Activated T-cell treated with anti-CD3 and anti-CD28 coated beads, Interleukin-2, amount 50 U/mL, for 4 hours (primary cell): ENCODE data around the gene SPACDR. TPM values are rescaled to one million over a fixed set of nuclear protein-coding genes. Genes with fewer than 3 reads are reported as not detected.
"Not testable (repeated sequence)": the region's sequence is repeated elsewhere in the genome, so short reads cannot be mapped to it uniquely, and the experiment has no call there.

Experiments
- ATAC-seq, 2 donors: fragments of 200-7000 bp; cut with Tn5 transposase; one replicate each; pipeline ENCODE4 v1.10.0; 2021
- DNase-seq: peaks from one replicate; pipeline ENCODE4 v3.0.0-alpha.2; 2020
- H3K27me3 Mint-ChIP-seq: one replicate; pipeline ENCODE4 v1.8.0; 2021; ENCODE audit warnings: low read depth, mixed read lengths
- H3K36me3 Mint-ChIP-seq: one replicate; pipeline ENCODE4 v1.8.0; 2022; ENCODE audit warnings: mixed read lengths; ENCODE audit not compliant: insufficient read depth
- H3K4me1 Mint-ChIP-seq: one replicate; pipeline ENCODE4 v1.8.0; 2021; ENCODE audit warnings: low read depth, mixed read lengths
- H3K4me3 Mint-ChIP-seq: one replicate; pipeline ENCODE4 v1.8.0; 2021; ENCODE audit warnings: mild to moderate bottlenecking, moderate library complexity, mixed read lengths
- H3K9me3 Mint-ChIP-seq: one replicate; pipeline ENCODE4 v1.8.0; 2021; ENCODE audit warnings: mixed read lengths
- total RNA-seq, 3 donors: library from RNA; stranded (reverse); gene quantifications; one replicate each; pipeline ENCODE4 v1.2.1, GENCODE V29; 2021

SPACDR gene
- total RNA-seq, 3 donors from 2014 or later: 0.26 to 0.46 (median 0.41) TPM

DNA sequence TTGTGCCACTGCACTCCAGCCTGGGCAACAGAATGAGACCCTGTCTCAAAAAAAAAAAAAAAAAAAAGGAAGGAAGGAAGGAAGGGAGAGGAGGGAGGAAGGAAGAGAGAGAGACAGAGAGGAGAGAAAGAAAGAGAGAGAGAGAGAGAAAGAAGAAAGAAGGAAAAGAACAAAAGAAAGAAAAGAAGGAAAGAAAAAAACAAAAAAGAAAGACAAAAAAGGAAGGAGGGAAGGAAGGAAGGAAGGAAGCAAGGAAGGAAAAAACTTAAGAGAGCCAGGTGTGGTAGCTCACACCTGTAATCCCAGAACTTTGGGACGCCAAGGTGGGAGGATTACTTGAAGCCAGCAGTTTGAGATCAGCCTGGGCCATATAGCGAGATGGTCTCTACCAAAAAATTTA, 731 bp upstream of the SPACDR start:
- DNase-seq (no peak), ATAC-seq (no peak)
- Mint-ChIP-seq H3K9me3 (no peaks in the 10 kb centered on the region), H3K36me3 (peaks cover 2% of the 10 kb centered on the region), H3K4me1 (peaks cover 3% of the 10 kb centered on the region), H3K27me3 (no peaks in the 10 kb centered on the region), H3K4me3 (no peak overlapping the region)

DNA sequence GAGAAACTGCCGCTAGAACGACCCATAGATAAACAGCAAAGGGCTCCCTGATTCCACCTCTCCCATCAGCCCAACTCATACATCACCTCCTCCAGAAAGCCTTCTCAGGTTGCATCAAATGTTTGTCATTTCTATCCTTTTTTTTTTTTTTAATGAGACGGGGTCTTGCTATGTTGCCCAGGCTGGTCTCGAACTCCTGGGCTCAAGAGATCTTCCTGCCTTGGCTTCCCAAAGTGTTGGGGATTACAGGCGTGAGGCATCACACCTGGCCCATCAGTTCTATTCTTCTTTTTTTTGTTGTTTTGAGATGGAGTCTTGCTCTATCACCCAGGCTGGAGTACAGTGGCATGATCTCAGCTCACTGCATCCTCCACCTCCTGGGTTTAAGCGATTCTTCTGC, 7.0 kb downstream of the SPACDR start:
- no peaks in the 10 kb centered on the region for H3K27me3 Mint-ChIP-seq
- ATAC-seq (no peak), DNase-seq (no peak)
- no peaks in the 10 kb centered on the region for H3K9me3 Mint-ChIP-seq
- H3K4me1 Mint-ChIP-seq: peaks cover 10% of the 10 kb centered on the region
- no peaks in the 10 kb centered on the region for H3K36me3 Mint-ChIP-seq
- H3K4me3 Mint-ChIP-seq: no peak overlapping the region

DNA sequence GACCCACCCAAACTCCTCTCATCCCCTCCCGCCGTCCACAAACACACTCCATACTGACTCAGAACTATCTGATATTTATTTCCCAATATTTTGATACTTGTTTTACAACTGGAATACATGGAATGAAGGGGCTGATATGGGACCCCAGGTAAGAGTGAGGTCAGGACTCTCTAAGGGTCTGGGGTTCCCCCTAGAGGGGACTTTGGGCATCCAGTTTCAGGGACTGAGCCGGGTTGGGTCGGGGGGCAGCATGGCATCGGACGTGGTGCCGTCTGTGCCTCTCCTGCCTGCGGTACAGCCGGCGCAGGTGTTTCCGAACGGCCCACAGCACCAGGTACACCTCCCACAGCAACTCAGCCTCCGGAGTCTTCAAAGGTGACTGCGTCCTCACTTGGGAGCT, 7.5 kb downstream of the SPACDR start:
- no peak for ATAC-seq
- no peaks in the 10 kb centered on the region for H3K9me3 Mint-ChIP-seq

DNA sequence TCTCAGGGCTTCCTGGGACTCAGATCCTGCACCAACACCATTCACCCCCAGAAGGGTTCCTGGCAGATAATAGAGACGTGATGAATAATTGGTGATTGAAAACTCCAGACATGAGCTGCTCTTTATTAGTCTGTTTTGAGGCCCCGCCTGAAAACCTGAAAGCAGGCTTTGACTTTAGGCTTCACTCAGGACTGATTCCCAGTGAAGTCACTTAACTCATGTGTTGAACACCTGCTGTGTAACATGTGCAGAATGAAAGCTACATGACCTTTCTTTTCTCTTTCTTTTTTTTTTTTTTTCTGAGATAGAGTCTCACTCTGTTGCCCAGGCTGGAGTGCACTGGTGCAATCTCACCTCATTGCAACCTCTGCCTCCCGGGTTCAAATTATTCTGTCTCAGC, 8.9 kb downstream of the SPACDR start:
- Mint-ChIP-seq H3K4me3 (no peak overlapping the region), H3K4me1 (peaks cover 13% of the 10 kb centered on the region), H3K9me3 (no peaks in the 10 kb centered on the region), H3K36me3 (no peaks in the 10 kb centered on the region), H3K27me3 (no peaks in the 10 kb centered on the region)
- no peak for ATAC-seq
- no peak for DNase-seq

More for the DNA sequence above, 7.5 kb downstream of the SPACDR start:
- H3K4me1 Mint-ChIP-seq: peaks cover 10% of the 10 kb centered on the region
- H3K4me3 Mint-ChIP-seq: no peak overlapping the region
- no peak for DNase-seq
- H3K36me3 Mint-ChIP-seq: no peaks in the 10 kb centered on the region
- no peaks in the 10 kb centered on the region for H3K27me3 Mint-ChIP-seq

DNA sequence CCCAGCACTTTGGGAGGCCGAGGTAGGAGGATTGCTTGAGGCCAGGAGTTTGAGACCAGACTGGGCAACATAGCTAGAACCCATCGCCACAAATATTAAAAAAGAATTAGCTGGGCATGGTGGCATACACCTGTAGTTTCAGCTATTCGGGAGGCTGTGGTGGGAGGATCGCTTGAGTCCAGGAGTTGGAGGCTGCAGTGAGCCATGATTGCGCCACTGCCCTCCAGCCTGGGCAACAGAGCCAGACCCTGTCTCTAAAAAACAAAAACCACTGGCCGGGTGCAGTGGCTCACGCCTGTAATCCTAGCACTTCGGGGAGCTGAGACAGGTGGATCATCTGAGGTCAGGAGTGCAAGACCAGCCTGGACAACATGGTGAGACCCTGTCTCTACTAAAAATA, 10.2 kb downstream of the SPACDR start:
- H3K9me3 Mint-ChIP-seq, H3K36me3 Mint-ChIP-seq, DNase-seq, H3K4me3 Mint-ChIP-seq, ATAC-seq, H3K27me3 Mint-ChIP-seq: not testable (repeated sequence)
- H3K4me1 Mint-ChIP-seq: peaks cover 13% of the 10 kb centered on the region

DNA sequence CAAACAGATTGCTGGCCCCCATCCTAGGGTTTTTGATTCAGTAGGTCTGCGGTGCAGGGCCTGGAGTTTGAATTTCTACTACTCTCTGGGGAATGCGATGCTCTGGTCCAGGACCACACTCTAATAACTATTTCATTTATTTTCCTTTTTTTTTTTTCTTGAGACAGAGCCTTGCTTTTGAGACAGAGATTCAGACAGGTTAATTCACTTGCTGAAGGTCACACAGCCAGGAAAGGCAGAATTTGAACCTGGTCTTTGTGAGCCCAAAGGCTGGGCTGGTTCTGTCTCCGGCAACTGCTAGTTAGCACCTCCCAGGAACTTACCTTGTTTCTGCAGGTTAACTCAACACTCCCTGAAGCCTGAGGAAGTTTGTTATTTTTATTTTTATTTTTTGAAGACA, 11.5 kb downstream of the SPACDR start:
- H3K36me3 Mint-ChIP-seq: no peaks in the 10 kb centered on the region
- no peaks in the 10 kb centered on the region for H3K9me3 Mint-ChIP-seq
- DNase-seq (no peak), ATAC-seq (no peak)
- no peak overlapping the region for H3K4me3 Mint-ChIP-seq
- H3K27me3 Mint-ChIP-seq: no peaks in the 10 kb centered on the region
- H3K4me1 Mint-ChIP-seq: peaks cover 13% of the 10 kb centered on the region

DNA sequence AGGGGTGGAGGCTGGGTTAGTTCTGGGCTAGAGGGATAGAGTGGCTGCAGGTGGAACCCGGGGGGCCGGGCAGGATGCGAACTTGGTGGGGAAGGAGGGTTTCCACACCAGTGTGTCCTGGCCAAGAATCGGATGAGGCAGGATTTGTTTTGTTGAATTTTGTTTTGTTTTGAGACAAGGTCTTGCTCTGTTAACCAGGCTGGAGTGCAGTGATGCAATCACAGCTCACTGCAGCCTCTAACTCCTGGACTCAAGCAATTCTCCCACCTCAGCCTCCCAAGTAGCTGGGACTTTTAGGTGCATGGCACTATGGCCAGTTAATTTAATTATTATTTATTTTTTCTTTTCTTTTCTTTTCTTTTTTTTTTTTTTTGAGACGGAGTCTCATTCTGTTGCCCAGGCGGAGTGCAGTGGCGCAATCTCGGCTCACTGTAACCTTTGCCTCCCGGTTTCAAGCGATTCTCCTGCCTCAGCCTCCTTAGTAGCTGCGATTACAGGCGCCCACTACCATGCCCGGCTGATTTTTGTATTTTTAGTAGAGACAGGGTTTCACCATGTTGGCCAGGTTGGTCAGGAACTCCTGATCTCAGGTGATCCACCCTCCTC, 14.8 kb downstream of the SPACDR start:
- Mint-ChIP-seq H3K27me3 (no peaks in the 10 kb centered on the region), H3K9me3 (no peaks in the 10 kb centered on the region), H3K36me3 (no peaks in the 10 kb centered on the region), H3K4me3 (no peak overlapping the region), H3K4me1 (peaks cover 13% of the 10 kb centered on the region)
- ATAC-seq (no peak), DNase-seq (no peak)

DNA sequence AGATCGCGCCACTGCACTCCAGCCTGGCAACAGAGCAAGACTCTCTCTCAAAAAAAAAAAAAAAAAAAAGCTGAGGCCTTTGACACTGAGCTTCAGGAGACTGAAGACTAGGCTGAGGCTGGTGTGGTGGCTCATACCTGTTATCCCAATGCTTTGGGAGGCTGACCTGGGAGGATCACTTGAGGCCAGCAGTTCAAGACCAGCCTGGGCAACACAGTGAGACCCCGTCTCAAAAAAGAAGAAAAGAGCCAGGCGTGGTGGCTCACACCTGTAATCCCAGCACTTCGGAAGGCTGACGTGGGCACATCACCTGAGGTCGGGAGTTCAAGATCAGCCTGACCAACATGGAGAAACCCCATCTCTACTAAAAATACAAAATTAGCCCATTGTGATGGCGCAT, 16.7 kb downstream of the SPACDR start:
- not testable (repeated sequence) for H3K4me3 Mint-ChIP-seq, H3K9me3 Mint-ChIP-seq, H3K36me3 Mint-ChIP-seq, DNase-seq, H3K27me3 Mint-ChIP-seq, ATAC-seq
- H3K4me1 Mint-ChIP-seq: peaks cover 17% of the 10 kb centered on the region

DNA sequence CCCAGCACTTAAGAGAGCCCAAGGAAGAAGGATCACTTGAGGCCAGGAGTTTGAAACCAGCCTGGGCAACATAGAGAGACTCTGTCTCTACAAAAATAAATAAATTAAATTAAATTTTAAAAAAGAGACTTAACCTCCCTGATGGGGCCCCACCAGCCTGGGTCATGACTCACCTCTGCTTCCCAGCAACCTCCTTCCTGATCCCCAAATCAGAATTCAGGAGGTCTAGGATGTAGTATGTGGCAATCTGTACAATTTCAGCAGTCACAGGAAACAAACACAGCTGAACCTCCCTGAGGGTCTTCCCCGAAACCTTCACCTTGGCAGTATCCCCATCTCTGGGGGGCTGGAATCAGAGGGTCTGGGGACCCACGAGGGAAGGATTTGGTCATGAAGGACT, 18.0 kb downstream of the SPACDR start:
- H3K4me3 Mint-ChIP-seq: no peak overlapping the region
- H3K9me3 Mint-ChIP-seq: no peaks in the 10 kb centered on the region
- no peaks in the 10 kb centered on the region for H3K36me3 Mint-ChIP-seq
- DNase-seq (no peak), ATAC-seq (no peak)
- no peaks in the 10 kb centered on the region for H3K27me3 Mint-ChIP-seq
- H3K4me1 Mint-ChIP-seq: peaks cover 17% of the 10 kb centered on the region

DNA sequence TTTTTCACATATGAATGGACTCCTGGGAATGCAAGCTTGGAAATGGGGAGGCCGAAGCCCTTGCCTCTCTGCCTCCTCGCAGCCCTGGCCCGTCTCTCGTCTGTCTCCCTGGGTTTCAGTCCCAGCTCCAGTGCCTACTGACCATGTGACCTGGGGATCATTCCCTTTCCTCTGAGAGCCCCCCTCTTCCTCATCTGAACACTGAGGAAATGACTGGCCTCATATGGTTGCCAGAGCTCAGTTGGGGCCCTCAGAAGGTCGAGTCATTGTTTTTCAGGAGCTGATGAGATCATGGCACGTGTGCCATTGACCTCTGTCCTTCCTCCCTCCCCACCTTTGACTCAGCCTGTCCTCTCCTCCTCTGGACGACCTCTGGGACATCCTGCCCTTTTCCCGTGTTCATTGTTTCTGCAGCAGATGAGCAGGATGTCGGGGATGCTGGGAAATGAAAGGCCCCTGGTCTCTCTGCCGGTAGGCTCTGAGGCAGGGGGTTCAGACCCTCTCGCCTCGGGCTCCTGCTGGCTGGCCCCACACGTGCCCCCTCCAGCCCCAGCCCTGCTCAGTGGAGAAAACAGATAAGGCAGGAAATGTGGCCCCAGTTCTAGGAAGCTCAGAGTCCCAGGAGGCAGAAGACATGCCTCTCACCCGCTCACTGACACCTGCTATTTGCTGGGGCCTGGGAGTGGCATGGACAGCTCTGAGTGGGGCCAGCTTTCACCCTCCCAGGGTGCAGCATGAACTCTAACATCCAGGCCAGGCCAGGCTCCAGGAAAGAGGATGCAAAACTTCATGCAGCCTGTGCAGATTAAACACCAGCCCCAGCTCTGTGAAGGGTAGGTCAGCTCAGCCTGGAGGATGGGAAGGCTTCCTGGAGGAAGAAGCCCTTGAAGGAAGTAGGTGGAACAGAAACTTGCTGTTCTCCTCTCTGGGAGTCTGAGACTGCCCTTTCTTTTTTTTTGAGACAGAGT, 19.5 kb downstream of the SPACDR start:
- no peaks in the 10 kb centered on the region for H3K27me3 Mint-ChIP-seq
- ATAC-seq: peak; percentile 43 to 63
- no peaks in the 10 kb centered on the region for H3K9me3 Mint-ChIP-seq
- no peaks in the 10 kb centered on the region for H3K36me3 Mint-ChIP-seq
- no peak overlapping the region for H3K4me3 Mint-ChIP-seq
- DNase-seq: no peak
- H3K4me1 Mint-ChIP-seq: peaks cover 14% of the 10 kb centered on the region

DNA sequence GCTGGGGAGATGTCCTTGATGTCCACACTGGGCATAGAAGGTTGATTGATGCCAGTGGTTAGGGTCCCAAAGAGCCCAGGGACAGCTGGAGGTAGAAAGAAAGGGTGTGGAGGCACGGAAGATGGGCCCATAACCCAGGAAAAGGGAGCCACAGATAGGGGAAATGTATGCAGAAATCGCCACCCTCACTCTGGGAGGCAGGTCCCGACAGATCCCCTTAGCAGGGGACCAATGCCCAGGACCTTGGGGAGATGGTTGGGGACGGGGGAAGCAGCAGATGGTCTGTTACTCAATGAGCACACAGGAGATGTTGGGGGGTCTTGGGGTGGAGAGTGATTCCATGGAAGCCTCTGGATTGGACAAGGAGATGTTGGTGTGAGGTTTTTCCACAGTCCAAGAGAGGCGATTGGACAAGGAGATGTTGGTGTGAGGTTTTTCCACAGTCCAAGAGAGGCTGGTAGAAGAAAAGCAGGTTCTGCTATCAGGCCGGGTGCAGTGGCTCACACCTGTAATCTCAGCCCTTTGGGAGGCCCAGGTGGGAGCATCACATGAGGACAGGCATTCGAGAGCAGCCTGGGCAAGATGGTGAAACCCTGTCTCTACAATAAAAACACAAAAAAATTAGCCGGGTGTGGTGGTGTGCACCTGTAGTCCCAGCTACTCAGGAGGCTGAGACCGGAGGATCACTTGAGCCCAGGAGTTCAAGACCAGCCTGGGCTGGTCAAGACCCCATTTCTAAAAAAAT, 20.8 kb downstream of the SPACDR start:
- H3K27me3 Mint-ChIP-seq: no peaks in the 10 kb centered on the region
- DNase-seq (no peak), ATAC-seq (no peak)
- H3K4me1 Mint-ChIP-seq: peaks cover 14% of the 10 kb centered on the region
- no peaks in the 10 kb centered on the region for H3K36me3 Mint-ChIP-seq
- no peaks in the 10 kb centered on the region for H3K9me3 Mint-ChIP-seq
- H3K4me3 Mint-ChIP-seq: no peak overlapping the region

DNA sequence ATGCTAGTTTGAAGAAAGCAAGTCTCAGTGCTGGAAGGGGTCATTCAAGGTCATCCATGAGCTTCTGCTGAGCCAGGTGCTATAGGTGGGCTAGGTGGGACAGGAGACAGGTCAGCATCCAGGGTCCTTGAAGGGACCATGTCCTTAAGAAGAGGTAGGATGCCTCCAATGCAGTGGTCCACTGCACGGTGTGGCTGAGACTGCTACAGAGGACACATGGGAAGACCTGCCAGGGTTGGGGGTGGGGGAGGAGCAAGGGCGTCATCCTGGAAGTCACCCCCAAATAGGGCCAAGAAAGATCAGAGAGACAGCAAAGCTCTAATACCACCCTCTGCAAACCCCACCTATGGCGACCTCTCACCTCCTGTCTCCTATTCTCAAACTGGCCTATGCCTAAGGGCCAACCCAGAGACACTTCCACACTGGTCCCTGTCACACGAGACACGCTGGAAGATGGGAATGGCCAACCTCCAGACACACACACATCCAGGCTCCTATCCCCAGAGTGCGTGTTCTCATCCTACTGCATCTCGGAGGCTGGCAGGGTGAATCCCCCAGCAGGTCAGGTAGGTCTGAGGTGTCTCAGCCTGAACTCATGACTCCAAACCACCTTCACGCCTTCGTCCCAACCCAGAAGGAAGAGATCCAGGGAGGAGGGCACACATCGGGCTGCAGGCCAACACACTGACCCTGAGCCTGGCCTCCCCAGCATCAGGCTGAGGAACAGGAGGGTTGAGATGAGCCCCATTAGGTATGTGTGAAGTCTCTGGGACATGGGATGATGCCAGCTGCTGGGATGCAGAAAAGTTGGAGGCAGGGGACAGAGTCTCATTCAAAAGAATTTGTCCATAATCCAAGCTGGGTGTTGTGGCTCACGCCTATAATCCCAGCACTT, 22.2 kb downstream of the SPACDR start:
- no peak overlapping the region for H3K4me3 Mint-ChIP-seq
- DNase-seq: no peak

DNA sequence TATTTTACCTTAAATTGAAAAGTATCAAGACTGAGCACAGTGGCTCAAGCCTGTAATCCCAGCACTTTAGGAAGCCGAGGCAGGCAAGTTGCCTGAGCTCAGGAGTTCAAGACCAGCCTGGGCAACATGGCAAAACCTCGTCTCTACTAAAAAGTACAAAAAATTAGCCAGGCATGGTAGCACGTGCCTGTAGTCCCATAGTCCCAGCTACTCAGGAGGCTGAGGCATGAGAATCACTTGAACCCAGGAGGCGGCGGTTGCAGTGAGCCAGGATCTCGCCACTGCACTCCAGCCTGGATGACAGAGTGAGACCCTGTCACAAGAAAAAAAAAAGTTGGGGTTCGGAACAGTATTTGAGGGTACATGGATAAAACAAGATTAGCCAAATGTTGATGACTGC, 24.8 kb downstream of the SPACDR start:
- DNase-seq, H3K9me3 Mint-ChIP-seq, H3K27me3 Mint-ChIP-seq, ATAC-seq, H3K4me3 Mint-ChIP-seq: not testable (repeated sequence)
- Mint-ChIP-seq H3K4me1 (peaks cover 14% of the 10 kb centered on the region), H3K36me3 (peaks cover 13% of the 10 kb centered on the region)

More for the DNA sequence above, 22.2 kb downstream of the SPACDR start:
- peaks cover 14% of the 10 kb centered on the region for H3K4me1 Mint-ChIP-seq
- H3K9me3 Mint-ChIP-seq: no peaks in the 10 kb centered on the region
- no peaks in the 10 kb centered on the region for H3K36me3 Mint-ChIP-seq
- ATAC-seq: no peak
- H3K27me3 Mint-ChIP-seq: no peaks in the 10 kb centered on the region

DNA sequence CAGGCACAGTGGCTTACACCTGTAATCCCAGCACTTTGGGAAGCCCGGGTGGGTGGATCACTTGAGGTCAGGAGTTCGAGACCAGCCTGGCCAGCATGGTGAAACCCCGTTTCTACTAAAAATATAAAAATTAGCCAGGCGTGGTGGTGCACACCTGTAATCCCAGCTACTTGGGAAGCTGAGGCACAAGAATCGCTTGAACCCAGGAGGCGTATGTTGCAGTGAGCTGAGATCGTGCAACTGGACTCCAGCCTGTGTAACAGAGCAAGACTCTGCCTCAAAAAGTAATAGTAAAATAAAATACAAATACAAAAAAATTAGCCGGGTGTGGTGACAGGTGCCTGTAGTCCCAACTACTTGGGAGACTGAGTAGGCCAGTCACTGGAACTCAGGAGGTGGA, 25.3 kb downstream of the SPACDR start:
- not testable (repeated sequence) for H3K9me3 Mint-ChIP-seq, DNase-seq

More for the DNA sequence above, 25.3 kb downstream of the SPACDR start:
- H3K4me3 Mint-ChIP-seq, ATAC-seq, H3K27me3 Mint-ChIP-seq: not testable (repeated sequence)
- H3K36me3 Mint-ChIP-seq: peaks cover 16% of the 10 kb centered on the region
- H3K4me1 Mint-ChIP-seq: peaks cover 17% of the 10 kb centered on the region
